Measurements from ENCODE around the gene PLPP1.

Gene PLPP1

GRCh38 chr5:55450050-55450765 lies 84.6 kb downstream of the PLPP1 start:
- no peak for DNase-seq

- no peak for DNase-seq
These were observed 88.0 kb downstream of the PLPP1 start for GRCh38 chr5:55446640-55447351.

- no peak for DNase-seq
These were observed 89.0 kb downstream of the PLPP1 start for GRCh38 chr5:55445791-55446190.

- no peak for DNase-seq
These were observed 92.8 kb downstream of the PLPP1 start for GRCh38 chr5:55441954-55442353.

- no peak for DNase-seq
These were observed 93.5 kb downstream of the PLPP1 start for GRCh38 chr5:55441107-55441771.

- no peak for DNase-seq
These were observed 94.5 kb downstream of the PLPP1 start for GRCh38 chr5:55440188-55440646.

GRCh38 chr5:55438998-55439397 lies 95.8 kb downstream of the PLPP1 start:
- DNase-seq: peak; percentile 35

- DNase-seq: peak; percentile 24
These were observed 96.9 kb downstream of the PLPP1 start for GRCh38 chr5:55437859-55438206.

GRCh38 chr5:55437452-55437851 lies 97.3 kb downstream of the PLPP1 start:
- no peak for DNase-seq

- no peak for DNase-seq
These were observed 102.2 kb downstream of the PLPP1 start for GRCh38 chr5:55432549-55432948.

GRCh38 chr5:55429613-55430253 lies 105.0 kb downstream of the PLPP1 start:
- no peak for DNase-seq

- no peak for DNase-seq
These were observed 105.5 kb downstream of the PLPP1 start for GRCh38 chr5:55429221-55429612.

- DNase-seq: no peak
These were observed 107.6 kb downstream of the PLPP1 start for GRCh38 chr5:55427157-55427556.

- no peak for DNase-seq
These were observed 108.3 kb downstream of the PLPP1 start for GRCh38 chr5:55426455-55426854.

GRCh38 chr5:55421074-55421529 lies 113.7 kb downstream of the PLPP1 start:
- DNase-seq: no peak

GRCh38 chr5:55418994-55419968 lies 115.5 kb downstream of the PLPP1 start:
- no peak for DNase-seq

- DNase-seq: no peak
These were observed 118.5 kb downstream of the PLPP1 start for GRCh38 chr5:55416306-55416705.

GRCh38 chr5:55415071-55415470 lies 119.7 kb downstream of the PLPP1 start:
- DNase-seq: no peak

GRCh38 chr5:55413644-55414043 lies 121.1 kb downstream of the PLPP1 start:
- DNase-seq: no peak

GRCh38 chr5:55411876-55412275 lies 122.9 kb downstream of the PLPP1 start:
- no peak for DNase-seq

GRCh38 chr5:55410845-55411244 lies 123.9 kb downstream of the PLPP1 start:
- no peak for DNase-seq

GRCh38 chr5:55409775-55410174 lies 125.0 kb downstream of the PLPP1 start:
- no peak for DNase-seq
